ENCODE measurements around the gene FUNDC2.

Gene FUNDC2

GRCh38 chrX:155086202-155086840 is 59.7 kb downstream of the FUNDC2 start:
- no peak overlapping the region for H3K4me3 ChIP-seq (ENCODE audit: control insufficient read depth, low read depth, low read length)
- DNase-seq (ENCODE audit: low read depth), result no peak
- TF ChIP-seq CTCF (IDR thresholded peaks at IDR 0.05; ENCODE audit: control insufficient read depth, insufficient read depth, low read depth, low read length, missing control alignments), result peak; percentile 59

GRCh38 chrX:155086961-155087735 is 60.5 kb downstream of the FUNDC2 start:
- DNase-seq (ENCODE audit: low read depth), result no peak
- H3K4me3 ChIP-seq (ENCODE audit: control insufficient read depth, low read depth, low read length), result no peak overlapping the region
- no peak for TF ChIP-seq CTCF (IDR thresholded peaks at IDR 0.05; ENCODE audit: control insufficient read depth, insufficient read depth, low read depth, low read length, missing control alignments)

- TF ChIP-seq CTCF (IDR thresholded peaks at IDR 0.05; ENCODE audit: control insufficient read depth, insufficient read depth, low read depth, low read length, missing control alignments), result peak; percentile 47
- H3K4me3 ChIP-seq (ENCODE audit: control insufficient read depth, low read depth, low read length), result no peak overlapping the region
- no peak for DNase-seq (ENCODE audit: low read depth)
These were observed 67.9 kb downstream of the FUNDC2 start for GRCh38 chrX:155094468-155095061.

GRCh38 chrX:155105919-155106318 is 79.3 kb downstream of the FUNDC2 start:
- H3K4me3 ChIP-seq (ENCODE audit: control insufficient read depth, low read depth, low read length), result no peak overlapping the region
- no peak for TF ChIP-seq CTCF (IDR thresholded peaks at IDR 0.05; ENCODE audit: control insufficient read depth, insufficient read depth, low read depth, low read length, missing control alignments)
- DNase-seq (ENCODE audit: low read depth), result no peak

- TF ChIP-seq CTCF (IDR thresholded peaks at IDR 0.05; ENCODE audit: control insufficient read depth, insufficient read depth, low read depth, low read length, missing control alignments), result no peak
- DNase-seq (ENCODE audit: low read depth), result no peak
- no peak overlapping the region for H3K4me3 ChIP-seq (ENCODE audit: control insufficient read depth, low read depth, low read length)
These were observed 81.8 kb downstream of the FUNDC2 start for GRCh38 chrX:155108427-155108826.
